ENCODE data around the gene LTK.

The LTK gene

DNA sequence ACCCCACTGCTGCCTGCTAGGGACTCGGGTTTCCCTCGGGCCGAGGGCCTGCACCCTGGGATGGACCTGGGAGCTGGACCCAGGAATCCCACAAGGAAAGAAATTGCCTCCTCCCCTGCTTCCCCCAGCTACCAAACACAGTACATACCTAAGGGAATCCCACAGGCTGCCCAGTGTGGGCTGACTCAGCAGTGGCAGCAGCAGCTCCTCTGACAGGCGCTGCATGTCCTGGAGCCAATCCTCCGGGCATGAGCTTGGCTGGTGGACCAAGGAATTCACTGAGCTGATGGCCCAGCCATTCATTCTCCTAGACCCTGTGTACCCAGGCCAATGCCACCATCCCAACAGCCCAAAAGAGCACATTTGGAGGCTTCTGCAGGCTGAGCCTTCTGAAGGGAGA is 9.5 kb upstream of the LTK start:
- H3K4me3 Mint-ChIP-seq, result no peak overlapping the region
- H3K4me1 Mint-ChIP-seq, result no peaks in the 10 kb centered on the region
- TF ChIP-seq, protein P1, sequence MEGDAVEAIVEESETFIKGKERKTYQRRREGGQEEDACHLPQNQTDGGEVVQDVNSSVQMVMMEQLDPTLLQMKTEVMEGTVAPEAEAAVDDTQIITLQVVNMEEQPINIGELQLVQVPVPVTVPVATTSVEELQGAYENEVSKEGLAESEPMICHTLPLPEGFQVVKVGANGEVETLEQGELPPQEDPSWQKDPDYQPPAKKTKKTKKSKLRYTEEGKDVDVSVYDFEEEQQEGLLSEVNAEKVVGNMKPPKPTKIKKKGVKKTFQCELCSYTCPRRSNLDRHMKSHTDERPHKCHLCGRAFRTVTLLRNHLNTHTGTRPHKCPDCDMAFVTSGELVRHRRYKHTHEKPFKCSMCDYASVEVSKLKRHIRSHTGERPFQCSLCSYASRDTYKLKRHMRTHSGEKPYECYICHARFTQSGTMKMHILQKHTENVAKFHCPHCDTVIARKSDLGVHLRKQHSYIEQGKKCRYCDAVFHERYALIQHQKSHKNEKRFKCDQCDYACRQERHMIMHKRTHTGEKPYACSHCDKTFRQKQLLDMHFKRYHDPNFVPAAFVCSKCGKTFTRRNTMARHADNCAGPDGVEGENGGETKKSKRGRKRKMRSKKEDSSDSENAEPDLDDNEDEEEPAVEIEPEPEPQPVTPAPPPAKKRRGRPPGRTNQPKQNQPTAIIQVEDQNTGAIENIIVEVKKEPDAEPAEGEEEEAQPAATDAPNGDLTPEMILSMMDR (IDR thresholded peaks at IDR 0.05; ENCODE audit: unreplicated experiment in 3 of 3), result no peak
- no peaks in the 10 kb centered on the region for H3K9me3 Mint-ChIP-seq
- no peaks in the 10 kb centered on the region for H3K27me3 Mint-ChIP-seq (ENCODE audit: low read depth)
- H3K27ac Mint-ChIP-seq, result no peak overlapping the region
- H3K36me3 Mint-ChIP-seq (ENCODE audit: low read depth), result peaks cover 29% of the 10 kb centered on the region

DNA sequence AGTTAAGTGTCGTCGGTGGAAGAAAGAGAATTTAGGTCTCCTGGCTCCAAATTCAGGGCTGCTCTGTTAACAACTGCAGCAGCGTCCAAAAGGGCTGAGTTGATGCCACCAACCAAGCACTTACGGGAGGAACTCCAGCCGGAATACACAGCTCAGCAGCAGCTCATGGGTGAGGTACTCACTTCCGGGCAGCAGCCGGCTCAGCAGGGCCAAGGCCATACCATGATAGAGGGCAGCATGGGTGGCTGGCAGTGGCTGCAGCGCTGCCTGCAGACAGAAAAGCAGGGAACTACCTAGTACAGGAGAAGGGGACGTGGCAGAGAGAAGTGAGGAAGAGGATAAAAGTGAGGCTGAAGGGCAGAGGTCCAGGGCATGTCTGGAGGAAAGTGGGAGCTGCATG is 8.0 kb upstream of the LTK start:
- no peak overlapping the region for H3K4me3 Mint-ChIP-seq
- H3K27ac Mint-ChIP-seq, result no peak overlapping the region
- H3K27me3 Mint-ChIP-seq (ENCODE audit: low read depth), result peaks cover 9% of the 10 kb centered on the region
- peaks cover 35% of the 10 kb centered on the region for H3K36me3 Mint-ChIP-seq (ENCODE audit: low read depth)
- H3K4me1 Mint-ChIP-seq, result no peaks in the 10 kb centered on the region
- no peaks in the 10 kb centered on the region for H3K9me3 Mint-ChIP-seq
- TF ChIP-seq, protein P1 (IDR thresholded peaks at IDR 0.05; ENCODE audit: unreplicated experiment in 3 of 3), result no peak

DNA sequence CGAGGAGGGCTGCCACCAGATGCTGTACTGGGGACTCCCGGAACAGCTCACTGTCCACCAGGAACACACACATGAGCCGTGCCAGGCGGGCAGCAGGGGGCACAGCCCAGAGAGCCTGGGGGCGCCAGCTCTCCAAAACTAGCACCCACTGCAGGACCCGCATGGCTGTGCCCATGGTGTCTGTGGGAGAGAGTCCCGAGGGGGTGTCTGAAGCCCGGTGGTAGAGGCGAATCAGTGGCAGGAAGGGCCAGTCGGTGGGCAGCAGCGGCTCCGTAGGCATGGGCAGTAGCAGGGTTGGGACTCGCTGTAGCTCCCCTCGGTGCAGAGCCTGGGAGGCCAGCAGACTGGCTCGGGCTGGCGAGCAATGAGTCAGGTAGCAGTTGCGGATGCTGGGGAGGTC is 7.0 kb upstream of the LTK start:
- peaks cover 34% of the 10 kb centered on the region for H3K36me3 Mint-ChIP-seq (ENCODE audit: low read depth)
- no peak overlapping the region for H3K27ac Mint-ChIP-seq
- no peaks in the 10 kb centered on the region for H3K9me3 Mint-ChIP-seq
- H3K4me3 Mint-ChIP-seq, result no peak overlapping the region
- TF ChIP-seq, protein P1 (IDR thresholded peaks at IDR 0.05; ENCODE audit: unreplicated experiment in 3 of 3), result no peak
- no peaks in the 10 kb centered on the region for H3K4me1 Mint-ChIP-seq
- peaks cover 11% of the 10 kb centered on the region for H3K27me3 Mint-ChIP-seq (ENCODE audit: low read depth)

DNA sequence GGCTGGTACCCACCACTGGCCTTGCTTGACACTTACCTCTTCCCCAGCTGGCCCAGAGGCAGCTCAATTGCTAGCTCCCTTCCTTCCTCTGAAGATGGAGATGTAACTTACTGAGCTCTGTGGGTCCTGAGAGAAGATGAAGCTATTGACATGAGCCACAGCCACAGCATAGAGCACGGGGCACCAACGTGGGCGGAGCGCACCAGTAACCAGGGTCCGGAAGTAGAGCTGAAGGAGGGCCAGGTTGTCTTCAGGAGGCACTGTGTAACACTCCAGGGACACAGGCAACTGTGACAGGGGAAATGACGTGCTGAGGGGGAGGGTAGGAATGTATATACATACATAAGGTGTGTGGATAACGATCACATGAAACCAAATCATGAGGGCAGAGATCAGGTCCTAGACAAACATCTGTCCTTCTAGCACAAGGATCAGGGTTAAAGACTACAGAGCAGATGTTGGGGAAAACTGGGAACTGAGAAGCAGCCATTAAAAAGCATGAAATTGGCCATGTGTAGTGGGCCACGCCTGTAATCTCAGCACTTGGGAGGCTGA is 4.3 kb upstream of the LTK start:
- peaks cover 35% of the 10 kb centered on the region for H3K27me3 Mint-ChIP-seq (ENCODE audit: low read depth)
- no peak overlapping the region for H3K27ac Mint-ChIP-seq
- TF ChIP-seq, protein P1 (IDR thresholded peaks at IDR 0.05; ENCODE audit: unreplicated experiment in 3 of 3), result no peak
- peaks cover 30% of the 10 kb centered on the region for H3K36me3 Mint-ChIP-seq (ENCODE audit: low read depth)
- peaks cover 8% of the 10 kb centered on the region for H3K4me1 Mint-ChIP-seq
- H3K9me3 Mint-ChIP-seq, result no peaks in the 10 kb centered on the region
- no peak overlapping the region for H3K4me3 Mint-ChIP-seq

DNA sequence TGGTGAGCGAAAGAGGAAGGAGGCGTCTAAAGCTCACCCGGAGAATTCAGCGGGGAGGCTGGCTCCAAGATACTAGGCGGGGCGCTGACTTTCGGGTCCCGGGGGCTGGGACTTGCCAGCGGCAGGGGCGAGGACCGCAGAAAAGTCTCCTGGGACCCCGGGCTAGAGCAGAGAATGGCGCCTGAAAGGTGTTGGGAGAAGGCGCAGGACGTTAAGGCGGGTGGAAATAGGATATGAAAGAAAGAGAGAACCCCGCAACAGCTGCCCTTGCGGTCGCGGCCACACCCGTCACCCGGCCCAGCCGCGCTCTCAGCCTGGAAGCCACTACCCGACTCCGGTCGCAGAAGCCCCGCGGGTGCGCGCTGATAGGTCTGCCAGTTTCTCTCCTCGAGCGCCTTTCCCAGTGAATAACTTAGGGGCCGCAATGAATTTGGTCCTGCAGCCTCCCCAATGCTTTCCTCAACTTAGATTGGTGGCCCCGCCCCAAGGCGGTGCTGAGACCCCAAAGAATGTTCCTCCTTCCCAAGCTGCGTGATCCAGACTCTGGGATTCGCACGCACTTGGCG is 604 bp downstream of the LTK start:
- Mint-ChIP-seq H3K27me3 (ENCODE audit: low read depth) (peaks cover 77% of the 10 kb centered on the region), H3K9me3 (no peaks in the 10 kb centered on the region), H3K27ac (no peak overlapping the region), H3K4me1 (peaks cover 8% of the 10 kb centered on the region), H3K36me3 (ENCODE audit: low read depth) (peaks cover 18% of the 10 kb centered on the region), H3K4me3 (peak overlapping the region; percentile 77 to 84 (median 82))
- TF ChIP-seq, protein P1 (IDR thresholded peaks at IDR 0.05; ENCODE audit: unreplicated experiment in 3 of 3), result no peak

DNA sequence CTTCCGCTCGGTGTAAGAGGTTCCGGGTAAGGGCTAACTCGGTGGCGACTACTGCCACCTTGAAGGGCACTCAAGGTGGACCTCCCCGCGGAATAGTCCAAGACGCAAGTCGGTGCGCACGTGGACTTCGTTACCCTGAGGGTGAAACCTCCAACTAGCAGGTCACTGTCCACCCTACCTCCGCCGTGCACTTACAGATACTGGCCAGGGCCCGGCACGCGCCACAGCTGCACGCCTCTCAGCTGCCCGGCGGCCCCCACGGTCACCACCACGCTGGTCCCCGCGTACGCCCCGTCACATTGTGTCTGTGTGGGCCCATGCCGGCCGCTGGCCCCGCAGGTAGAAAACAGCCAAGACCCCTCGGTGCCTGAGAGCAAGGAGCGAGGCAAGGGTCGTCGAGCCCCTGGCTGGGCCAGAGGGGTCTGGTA is 1.1 kb downstream of the LTK start:
- Mint-ChIP-seq H3K9me3 (no peaks in the 10 kb centered on the region), H3K4me1 (peaks cover 8% of the 10 kb centered on the region), H3K36me3 (ENCODE audit: low read depth) (peaks cover 15% of the 10 kb centered on the region), H3K4me3 (peak overlapping the region; percentile 77 to 84 (median 82)), H3K27ac (no peak overlapping the region), H3K27me3 (ENCODE audit: low read depth) (peaks cover 81% of the 10 kb centered on the region)
- TF ChIP-seq, protein P1 (IDR thresholded peaks at IDR 0.05; ENCODE audit: unreplicated experiment in 3 of 3), result no peak

Measured in nephron (organoid).